Choroid plexus epithelial cell (primary cell): ENCODE measurements around the gene PRPF38B.

Experiments used
- DNase-seq: peaks from one replicate; pipeline ENCODE4 v3.0.0-alpha.2; 2010; ENCODE audit warnings: low read depth
- H3K4me3 ChIP-seq: 2 replicates; pipeline ENCODE4 v1.5.1; 2011; ENCODE audit warnings: low read depth, mild to moderate bottlenecking, control low read depth, low read length, moderate library complexity
- CTCF ChIP-seq: conservative IDR thresholded peaks from 2 replicates; pipeline ENCODE4 v1.5.1; 2011; ENCODE audit warnings: low read depth, mild to moderate bottlenecking, control low read depth, inconsistent platforms, low read length, moderate library complexity

The PRPF38B gene

GRCh38 chr1:108685529-108685928 lies 6.6 kb upstream of the PRPF38B start:
- TF ChIP-seq CTCF = no peak
- H3K4me3 ChIP-seq = no peak overlapping the region
- DNase-seq = no peak

DNA sequence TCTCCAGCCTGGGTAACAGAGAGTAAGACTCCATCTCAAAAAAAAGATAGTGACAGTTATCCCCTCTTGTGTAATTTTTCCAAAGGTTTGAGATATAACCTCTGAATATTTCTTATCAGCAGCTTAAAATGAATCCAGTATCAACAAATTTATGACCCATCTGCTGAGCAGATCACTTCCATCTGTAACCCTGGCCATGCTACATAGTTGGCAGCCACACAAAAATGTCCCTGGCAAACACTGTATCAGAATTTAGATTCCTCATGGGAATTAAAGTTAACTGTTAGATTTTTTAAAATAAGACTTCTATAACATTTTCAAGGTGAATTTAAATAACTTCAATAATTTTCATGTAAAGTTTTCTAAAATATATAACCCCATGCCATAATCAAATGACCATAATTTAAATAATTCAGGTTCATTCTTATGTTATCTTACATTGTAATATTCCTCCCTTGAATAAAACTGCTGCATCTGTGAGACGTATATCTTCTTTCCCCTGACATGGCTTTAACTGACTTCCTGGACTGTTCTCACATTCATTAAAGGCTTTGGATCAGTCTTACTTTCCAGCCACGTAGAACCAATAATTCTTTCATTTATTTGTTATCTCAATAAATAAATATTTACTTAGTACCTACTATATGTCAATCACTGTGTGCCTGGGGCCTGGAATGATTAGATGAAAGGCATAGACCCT lies 5.3 kb upstream of the PRPF38B start:
- TF ChIP-seq CTCF = no peak
- no peak overlapping the region for H3K4me3 ChIP-seq
- peak; percentile 33 for DNase-seq

GRCh38 chr1:108691128-108691941 lies 775 bp upstream of the PRPF38B start:
- TF ChIP-seq CTCF = no peak
- H3K4me3 ChIP-seq = peak overlapping the region; percentile 85
- no peak for DNase-seq

GRCh38 chr1:108692724-108693655 lies 880 bp downstream of the PRPF38B start:
- TF ChIP-seq CTCF = peak; percentile 41
- peak overlapping the region; percentile 85 for H3K4me3 ChIP-seq
- DNase-seq = peak; percentile 81

DNA sequence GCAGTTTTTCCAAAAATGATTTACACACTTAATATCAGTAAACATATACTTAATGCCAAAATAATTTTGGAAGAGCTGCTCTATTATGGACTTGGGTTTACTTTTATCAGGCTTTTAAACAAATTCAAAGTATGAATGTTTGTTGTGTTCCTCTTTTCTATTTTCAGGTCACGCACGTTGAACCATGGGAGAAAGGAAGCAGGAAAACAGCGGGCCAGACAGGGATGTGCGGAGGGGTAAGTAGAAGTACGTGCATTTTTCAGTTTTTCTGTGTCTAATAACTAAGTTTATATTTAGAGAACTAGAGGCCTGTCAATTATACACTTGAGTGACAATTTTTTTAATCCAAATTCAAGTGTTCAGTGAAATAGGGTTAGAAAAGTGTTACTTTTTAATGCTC lies 3.4 kb downstream of the PRPF38B start:
- DNase-seq = no peak

More for the DNA sequence above, 3.4 kb downstream of the PRPF38B start:
- TF ChIP-seq CTCF = no peak
- no peak overlapping the region for H3K4me3 ChIP-seq
